Spleen (tissue), 11 donors: ENCODE data around the gene DPF1. TPM values are rescaled to one million over a fixed set of nuclear protein-coding genes. Genes with fewer than 3 reads are reported as not detected.

ENCODE experiments used
- DNase-seq: peaks from one replicate; pipeline ENCODE4 v3.0.0-alpha.2; 2020
- H3K27ac ChIP-seq, 8 donors: fragments of 200-600 bp; sonication (generic) in 7 of 8; 1 replicate in 4 of 8; 2 replicates in 4 of 8; pipeline versions ENCODE4 v1.5.0 to v1.8.0; 2016 to 2021; ENCODE audit warnings: inconsistent platforms in 4 of 8, mild to moderate bottlenecking in 4 of 8, moderate library complexity in 1 of 8
- H3K27me3 ChIP-seq, 7 donors: fragments of 200-600 bp; sonication (generic) in 6 of 7; replicated peaks in 1 of 7; 1 replicate in 4 of 7; 2 replicates in 3 of 7; pipeline versions ENCODE4 v1.5.0 to v1.8.0; 2016 to 2021; ENCODE audit warnings: inconsistent platforms in 3 of 7, mild to moderate bottlenecking in 1 of 7
- H3K36me3 ChIP-seq, 6 donors: fragments of 200-600 bp; sonication (generic) in 5 of 6; 1 replicate in 4 of 6; 2 replicates in 2 of 6; pipeline versions ENCODE4 v1.5.0 to v1.8.0; 2016 to 2021; ENCODE audit warnings: inconsistent platforms in 2 of 6
- H3K4me1 ChIP-seq, 6 donors: fragments of 200-600 bp; sonication (generic) in 5 of 6; 1 replicate in 3 of 6; 2 replicates in 3 of 6; pipeline versions ENCODE4 v1.5.0 to v1.8.0; 2016 to 2021; ENCODE audit warnings: inconsistent platforms in 3 of 6
- H3K4me3 ChIP-seq, 8 donors: fragments of 200-600 bp; sonication (generic) in 7 of 8; 1 replicate in 4 of 8; 2 replicates in 4 of 8; pipeline versions ENCODE4 v1.5.0 to v1.8.0; 2016 to 2021; ENCODE audit warnings: inconsistent platforms in 4 of 8, mild to moderate bottlenecking in 4 of 8, moderate library complexity in 2 of 8
- H3K9me3 ChIP-seq, 8 donors: fragments of 200-600 bp; sonication (generic) in 7 of 8; 1 replicate in 4 of 8; 2 replicates in 4 of 8; pipeline versions ENCODE4 v1.5.0 to v1.8.0; 2016 to 2021; ENCODE audit warnings: inconsistent platforms in 4 of 8
- CTCF ChIP-seq, 11 experiments: fragments of 200-600 bp in 7 of 11; fragments of 450-650 bp in 4 of 11; sonication (generic) in 4 of 11; IDR thresholded peaks in 8 of 11; conservative IDR thresholded peaks in 3 of 11; 1 replicate in 7 of 11; 2 replicates in 4 of 11; pipeline versions ENCODE4 v1.4.0 to v1.8.0; 2016 to 2021; ENCODE audit warnings: antibody characterized with exemption in 11 of 11, inconsistent platforms in 4 of 11, mild to moderate bottlenecking in 1 of 11
- POLR2A ChIP-seq, 3 donors: fragments of 450-650 bp; IDR thresholded peaks; one replicate each; pipeline ENCODE4 v1.5.1; 2017; ENCODE audit warnings: antibody characterized with exemption in 3 of 3, mild to moderate bottlenecking in 1 of 3
- POLR2AphosphoS5 ChIP-seq, 3 donors: sonication (generic); formaldehyde crosslinking; IDR thresholded peaks; one replicate each; pipeline ENCODE4 v1.5.1; 2017; ENCODE audit warnings: antibody characterized with exemption in 3 of 3
- WGBS, 5 donors: extraction: QIAGEN DNeasy Blood & Tissue Kit in 3 of 5; methylation state at CpG; one replicate each; pipeline versions ENCODE4 v1.1.5 to v1.1.7; 2013 to 2018; 5-methylcytosine and 5-hydroxymethylcytosine counted together
- intact Hi-C: fragments of 100-400 bp; cut with DNase I; formaldehyde crosslinking; loops from one replicate; pipeline ENCODE4 v1.15.0; 2023; ENCODE audit warnings: low total_unique reads
- polyA plus RNA-seq, 3 donors: library from polyadenylated mRNA; stranded (reverse); fragments of 200-250 nt; gene quantifications; one replicate each; pipeline ENCODE4 v1.2.1, GENCODE V29; 2013
- total RNA-seq, 7 donors: library from RNA; depleted of rRNA in 3 of 7; stranded (reverse); fragments of >200 nt in 3 of 7; fragmentation: NEBNext Ultra II Directional in 4 of 7; extraction: Animal tissue kit (Norgen Biotek cat#: 25700) in 4 of 7; gene quantifications; one replicate each; pipeline versions ENCODE4 v1.1.0 to v1.2.1, GENCODE V29; 2016 to 2021
- donor health status: healthy with polysubstance abuse.
- donor health status: DM: no; HTN: no; CAD: no; lungs with moderate emphysema.
- donor health status: DM: no; HTN: no; CAD: no.
- donor health status: Bipolar disorder and iron deficiency.
- donor health status: healthy.
- donor health status: DM: no; HTN: no; CAD: no.
- donor health status: DM: yes; HTN: yes; CAD: no.

Gene DPF1
- total and polyA plus RNA-seq, 10 donors: 0.04 to 0.06 (median 0.06) TPM; not detected in 7

- peaks cover 0 to 45% (median 28%) of the 10 kb centered on the region in 6 donors for H3K36me3 ChIP-seq
- H3K4me3 ChIP-seq: no peak overlapping the region
- peaks cover 8 to 44% (median 25%) of the 10 kb centered on the region in 6 donors for H3K4me1 ChIP-seq
- DNase-seq: no peak
- 30 to 63% (median 43%) methylated on average over 4 to 5 of the region's 5 CpGs for WGBS, 5 donors
- no peaks in the 10 kb centered on the region for H3K9me3 ChIP-seq
- H3K27ac ChIP-seq: no peak overlapping the region
- H3K27me3 ChIP-seq: peaks cover 8 to 69% (median 46%) of the 10 kb centered on the region in 7 donors
- TF ChIP-seq POLR2A (IDR thresholded peaks at IDR 0.05) (no peak), POLR2AphosphoS5 (IDR thresholded peaks at IDR 0.05) (no peak), CTCF (IDR thresholded peaks at IDR 0.05 in 8 of 11, conservative IDR thresholded peaks at IDR 0.05 in 3 of 11) (no peak)
- intact Hi-C loops: no loop called here
These were observed 14.9 kb downstream of the DPF1 start for GRCh38 chr19:38209152-38209551.

- Histone ChIP-seq H3K27me3 (peaks cover 8 to 63% (median 44%) of the 10 kb centered on the region in 7 donors), H3K27ac (no peak overlapping the region), H3K36me3 (peaks cover 0 to 51% (median 34%) of the 10 kb centered on the region in 6 donors), H3K9me3 (no peaks in the 10 kb centered on the region), H3K4me1 (peaks cover 8 to 38% (median 23%) of the 10 kb centered on the region in 6 donors), H3K4me3 (no peak overlapping the region)
- DNase-seq: no peak
- 84 to 99% (median 89%) methylated on average over 3 of the region's 3 CpGs for whole genome bisulfite sequencing, 5 donors
- intact Hi-C loops: no loop called here
- TF ChIP-seq CTCF (IDR thresholded peaks at IDR 0.05 in 8 of 11, conservative IDR thresholded peaks at IDR 0.05 in 3 of 11) (no peak), POLR2AphosphoS5 (IDR thresholded peaks at IDR 0.05) (no peak), POLR2A (IDR thresholded peaks at IDR 0.05) (no peak)
These were observed 15.5 kb downstream of the DPF1 start for GRCh38 chr19:38208571-38208970.

GRCh38 chr19:38207543-38207942, 16.5 kb downstream of the DPF1 start:
- no peak for TF ChIP-seq CTCF (IDR thresholded peaks at IDR 0.05 in 8 of 11, conservative IDR thresholded peaks at IDR 0.05 in 3 of 11)
- peak in 1 of 3 donors; percentile 17 for TF ChIP-seq POLR2AphosphoS5 (IDR thresholded peaks at IDR 0.05)
- TF ChIP-seq POLR2A (IDR thresholded peaks at IDR 0.05): no peak
- Histone ChIP-seq H3K36me3 (peaks cover 0 to 61% (median 44%) of the 10 kb centered on the region in 6 donors), H3K4me3 (no peak overlapping the region), H3K27me3 (peaks cover 8 to 53% (median 40%) of the 10 kb centered on the region in 7 donors), H3K4me1 (peaks cover 8 to 35% (median 23%) of the 10 kb centered on the region in 6 donors), H3K9me3 (no peaks in the 10 kb centered on the region), H3K27ac (no peak overlapping the region)
- no peak for DNase-seq
- WGBS, 5 donors: 76 to 83% (median 81%) methylated on average over 11 to 12 of the region's 12 CpGs
- intact Hi-C loops: no loop called here

- H3K4me1 ChIP-seq: peaks cover 8 to 35% (median 23%) of the 10 kb centered on the region in 6 donors
- intact Hi-C loops: no loop called here
These were observed 17.1 kb downstream of the DPF1 start for GRCh38 chr19:38206928-38207327.

More at GRCh38 chr19:38206928-38207327, 17.1 kb downstream of the DPF1 start:
- no peak overlapping the region for H3K27ac ChIP-seq
- DNase-seq: no peak
- H3K36me3 ChIP-seq: peaks cover 0 to 67% (median 50%) of the 10 kb centered on the region in 6 donors
- H3K27me3 ChIP-seq: peaks cover 8 to 47% (median 33%) of the 10 kb centered on the region in 7 donors
- TF ChIP-seq POLR2A (IDR thresholded peaks at IDR 0.05) (no peak), POLR2AphosphoS5 (IDR thresholded peaks at IDR 0.05) (no peak), CTCF (IDR thresholded peaks at IDR 0.05 in 8 of 11, conservative IDR thresholded peaks at IDR 0.05 in 3 of 11) (no peak)
- H3K9me3 ChIP-seq: no peaks in the 10 kb centered on the region
- no peak overlapping the region for H3K4me3 ChIP-seq
- 90 to 98% (median 94%) methylated on average over 14 to 16 of the region's 16 CpGs for WGBS, 5 donors
